GM12878 (cell line): ENCODE results near the gene HS3ST5. TPM values are rescaled to one million over a fixed set of nuclear protein-coding genes. Genes with fewer than 3 reads are reported as not detected.

ENCODE experiments used
- ATAC-seq: fragments of 200-7000 bp; cut with Tn5 transposase; 3 replicates; pipeline ENCODE4 v1.9.1; 2020; ENCODE audit warnings: mild to moderate bottlenecking, moderate library complexity
- BruUV-seq: library from RNA; stranded (reverse); fragments of 400-500 nt; replicated peaks from 2 replicates; lab custom pipeline; 2021; lab: Mats Ljungman, UMichigan
- CTCF ChIA-PET: fragments of 300-600 bp; sonication (Branson Sonifier 250); formaldehyde crosslinking; extraction: SDS; loops from one replicate; lab custom pipeline; 2021; ENCODE audit warnings: inconsistent platforms; lab: Yijun Ruan, JAX
- POLR2A ChIA-PET: fragments of 350-600 bp; formaldehyde crosslinking; extraction: SDS; loops from one replicate; lab custom pipeline; 2021; ENCODE audit warnings: inconsistent platforms; lab: Charles Lee
- RAD21 ChIA-PET: fragments of 300-600 bp; sonication (Branson Sonifier 250); formaldehyde crosslinking; loops from one replicate; lab custom pipeline; 2023; ENCODE audit warnings: antibody characterized with exemption; ENCODE audit not compliant: unreplicated experiment; lab: Charles Lee
- SMC1A ChIA-PET: fragments of 300-600 bp; sonication (Branson Sonifier 250); formaldehyde crosslinking; loops from one replicate; lab custom pipeline; 2023; ENCODE audit not compliant: unreplicated experiment, uncharacterized antibody; lab: Charles Lee
- DNase-seq: peaks from one replicate; pipeline ENCODE4 v3.0.0-alpha.2; 2011; ENCODE audit warnings: low read depth, low spot score
- FAIRE-seq: peaks from 3 replicates; lab custom pipeline; 2011; peaks lifted over from hg19 to GRCh38; lab: Jason Lieb, UNC
- H2AFZ ChIP-seq: 2 replicates; pipeline ENCODE4 v1.6.0; 2011; ENCODE audit warnings: low read depth, low read length, control low read depth; ENCODE audit not compliant: control insufficient read depth
- H3K27ac ChIP-seq: 2 replicates; pipeline ENCODE4 v1.5.1; 2011; ENCODE audit warnings: control low read depth; ENCODE audit not compliant: control insufficient read depth, insufficient read depth
- H3K27me3 ChIP-seq, 2 experiments: replicated peaks in 1 of 2; 2 replicates each; pipeline versions ENCODE4 v1.6.0 to v1.6.1; 2011; ENCODE audit warnings: low read length in 1 of 2; ENCODE audit not compliant: control insufficient read depth in 2 of 2, insufficient read depth in 2 of 2
- H3K36me3 ChIP-seq, 2 experiments: 2 replicates each; pipeline ENCODE4 v1.5.1; 2011; ENCODE audit warnings: low read length in 1 of 2; ENCODE audit not compliant: control insufficient read depth in 2 of 2, insufficient read depth in 2 of 2
- H3K4me1 ChIP-seq: 2 replicates; pipeline ENCODE4 v1.6.1; 2011; ENCODE audit warnings: mild to moderate bottlenecking, low read length, moderate library complexity, mixed read lengths; ENCODE audit not compliant: control insufficient read depth, insufficient read depth
- H3K4me2 ChIP-seq: 2 replicates; pipeline ENCODE4 v1.6.0; 2011; ENCODE audit warnings: control low read depth; ENCODE audit not compliant: control insufficient read depth, insufficient read depth
- H3K4me3 ChIP-seq: fragments of 200-600 bp; sonication (generic); 2 replicates; pipeline ENCODE4 v1.5.1; 2016
- H3K79me2 ChIP-seq: 2 replicates; pipeline ENCODE4 v1.6.0; 2011; ENCODE audit warnings: low read length; ENCODE audit not compliant: control insufficient read depth, insufficient read depth
- H3K9ac ChIP-seq: 2 replicates; pipeline ENCODE4 v1.8.0; 2011; ENCODE audit warnings: low read length, control low read depth, mixed read lengths; ENCODE audit not compliant: control insufficient read depth, insufficient read depth
- H3K9me3 ChIP-seq: replicated peaks from 3 replicates; pipeline ENCODE4 v1.5.1; 2011; ENCODE audit warnings: mild to moderate bottlenecking, low read length; ENCODE audit not compliant: control insufficient read depth, insufficient read depth
- H4K20me1 ChIP-seq: 2 replicates; pipeline ENCODE4 v1.6.0; 2011; ENCODE audit not compliant: control insufficient read depth, insufficient read depth
- ATF3 ChIP-seq: IDR thresholded peaks from 2 replicates; pipeline ENCODE4 v1.6.1; 2011; ENCODE audit warnings: low read depth, mild to moderate bottlenecking, low read length, moderate library complexity, borderline replicate concordance; ENCODE audit errors: extremely low read depth
- BHLHE40 ChIP-seq, 2 experiments: fragments of 450-650 bp in 1 of 2; IDR thresholded peaks; 2 replicates each; pipeline ENCODE4 v1.6.1; 2011 to 2017; ENCODE audit warnings: low read depth in 2 of 2, borderline replicate concordance in 1 of 2, improper control_type of control experiment in 1 of 2, low read length in 1 of 2, mild to moderate bottlenecking in 1 of 2
- KAT2A ChIP-seq: conservative IDR thresholded peaks from 2 replicates; pipeline ENCODE4 v1.6.1; 2011; ENCODE audit warnings: low read depth, low read length; ENCODE audit not compliant: control insufficient read depth
- NR2C1 ChIP-seq: fragments of 450-650 bp; IDR thresholded peaks from 2 replicates; pipeline ENCODE4 v1.6.1; 2017; ENCODE audit warnings: antibody characterized with exemption, mild to moderate bottlenecking, moderate library complexity
- TCF12 ChIP-seq: IDR thresholded peaks from 2 replicates; pipeline ENCODE4 v1.6.1; 2011; ENCODE audit warnings: low read depth, mild to moderate bottlenecking, low read length
- TCF7 ChIP-seq: IDR thresholded peaks from 2 replicates; pipeline ENCODE4 v1.6.1; 2014; ENCODE audit warnings: antibody characterized with exemption, borderline replicate concordance
- YY1 ChIP-seq: IDR thresholded peaks from 2 replicates; pipeline ENCODE4 v1.6.1; 2011; ENCODE audit warnings: low read depth, mild to moderate bottlenecking, low read length
- WGBS: methylation state at CpG from one replicate; pipeline ENCODE4 v1.1.6; 2016; ENCODE audit warnings: low lambda C conversion rate; ENCODE audit not compliant: insufficient replicate concordance, insufficient coverage; ENCODE audit errors: missing lambda C conversion rate; 5-methylcytosine and 5-hydroxymethylcytosine counted together
- in situ Hi-C: fragments of 300-500 bp; cut with MboI; formaldehyde crosslinking; loops from 9 replicates; pipeline ENCODE4 v1.14.3; 2018; ENCODE audit warnings: mixed read lengths
- intact Hi-C: fragments of 100-400 bp; cut with micrococcal nuclease; formaldehyde crosslinking; loops from one replicate; pipeline ENCODE4 v1.14.2; 2022; ENCODE audit not compliant: unreplicated experiment
- polyA plus RNA-seq, 11 experiments: library from polyadenylated mRNA; depleted of rRNA in 4 of 11; unstranded in 6 of 11; stranded (reverse) in 5 of 11; fragments of >200 nt; fragmentation: Nextera tagmentation in 4 of 11; fragmentation: Illumina TruSeq in 1 of 11; extraction: Ambion mirVana in 4 of 11; extraction: Trizol in 1 of 11; gene quantifications; 1 replicate in 1 of 11; 2 replicates in 10 of 11; pipeline versions ENCODE4 v1.2.1 to v1.2.3, GENCODE V29; 2011 to 2016; ENCODE audit warnings: inconsistent platforms in 2 of 11, missing spikeins in 2 of 11, low read depth in 1 of 11
- total RNA-seq, 4 experiments: library from RNA; depleted of rRNA in 3 of 4; stranded (reverse); fragments of >200 nt in 3 of 4; fragmentation: Illumina TruSeq in 1 of 4; extraction: Trizol in 1 of 4; gene quantifications; 2 replicates each; pipeline versions ENCODE4 v1.2.1 to v1.2.3, GENCODE V29; 2013 to 2021

Gene HS3ST5
- total and polyA plus RNA-seq, 10 of the 15 experiments (the other 5 are each of a cell fraction or from before 2014, with no cell fraction given): 0.04 TPM; not detected in 9

GRCh38 chr6:114301596-114302219 is 41.1 kb downstream of the HS3ST5 start:
- H3K27ac ChIP-seq: no peak overlapping the region
- POLR2A ChIA-PET: no interaction called here
- no peak for TF ChIP-seq TCF12
- TF ChIP-seq, all 136 proteins: peak for 0
- Histone ChIP-seq H2AFZ (no peak overlapping the region), H3K9me3 (no peaks in the 10 kb centered on the region), H3K79me2 (no peaks in the 10 kb centered on the region), H3K4me1 (no peaks in the 10 kb centered on the region), H4K20me1 (no peaks in the 10 kb centered on the region), H3K9ac (no peak overlapping the region), H3K27me3 (no peaks in the 10 kb centered on the region), H3K36me3 (no peaks in the 10 kb centered on the region), H3K4me3 (no peak overlapping the region), H3K4me2 (no peak overlapping the region)
- WGBS: 0% methylated on average over 2 of the region's 2 CpGs
- no peak for FAIRE-seq
- intact Hi-C loops: loop anchor here (5.0 kb wide), 1 partner anchor 204 kb away; no protein-coding TSS in a partner anchor
- no peak for DNase-seq
- ChIA-PET SMC1A (no interaction called here), RAD21 (no interaction called here), CTCF (interaction anchor here (1.3 to 1.7 kb wide), 2 partner anchors 98 to 193 kb away, joined by 4 to 5 read pairs; no protein-coding TSS in a partner anchor)
- no peak for ATAC-seq
- in situ Hi-C loops: no loop called here
- BruUV-seq: no TSS peak

GRCh38 chr6:114297135-114297534 is 45.7 kb downstream of the HS3ST5 start:
- SMC1A ChIA-PET: interaction anchor here (0.6 kb wide), 1 partner anchor 725 kb away, joined by 3 read pairs; no protein-coding TSS in a partner anchor
- H3K9ac ChIP-seq: no peak overlapping the region
- no peaks in the 10 kb centered on the region for H3K9me3 ChIP-seq
- in situ Hi-C loops: no loop called here
- H3K4me1 ChIP-seq: no peaks in the 10 kb centered on the region
- no peak overlapping the region for H2AFZ ChIP-seq
- no peak for FAIRE-seq
- CTCF ChIA-PET: no interaction called here
- H3K27me3 ChIP-seq: no peaks in the 10 kb centered on the region
- RAD21 ChIA-PET: no interaction called here
- H3K79me2 ChIP-seq: no peaks in the 10 kb centered on the region
- H3K4me2 ChIP-seq: no peak overlapping the region
- H3K27ac ChIP-seq: no peak overlapping the region
- intact Hi-C loops: no loop called here
- POLR2A ChIA-PET: no interaction called here
- H4K20me1 ChIP-seq: no peaks in the 10 kb centered on the region
- DNase-seq: no peak
- BruUV-seq: no TSS peak
- WGBS: 24% methylated on average over 6 of the region's 6 CpGs
- no peaks in the 10 kb centered on the region for H3K36me3 ChIP-seq
- no peak for ATAC-seq
- no peak overlapping the region for H3K4me3 ChIP-seq
- TF ChIP-seq KAT2A: no peak
- no peak for TF ChIP-seq BHLHE40 (IDR thresholded peaks at IDR 0.05; ENCODE audit: borderline replicate concordance in 1 of 2, low read depth in 2 of 2, low read length in 1 of 2)
- TF ChIP-seq NR2C1: no peak
- no peak for TF ChIP-seq ATF3
- no peak for TF ChIP-seq TCF7
- TF ChIP-seq YY1: no peak
